CD14-positive monocyte (primary cell): ENCODE measurements around the gene HYOU1. TPM values are rescaled to one million over a fixed set of nuclear protein-coding genes. Genes with fewer than 3 reads are reported as not detected.
"Not testable (repeated sequence)": the region's sequence is repeated elsewhere in the genome, so short reads cannot be mapped to it uniquely, and the experiment has no call there.

Source experiments
- DNase-seq, 3 donors: peaks; one replicate each; pipeline ENCODE4 v3.0.0-alpha.2; 2011 to 2022
- H2AFZ ChIP-seq: 2 replicates; pipeline ENCODE4 v1.6.0; 2012; ENCODE audit warnings: mild to moderate bottlenecking, low read depth, low read length, inconsistent platforms; ENCODE audit not compliant: insufficient read depth, poor library complexity, severe bottlenecking
- H3K27ac ChIP-seq, 2 donors: 1 replicate in 1 of 2; 2 replicates in 1 of 2; pipeline ENCODE4 v1.5.1; 2012 to 2013; ENCODE audit warnings: low read length in 2 of 2, control low read depth in 1 of 2, inconsistent platforms in 1 of 2, low read depth in 1 of 2, mild to moderate bottlenecking in 1 of 2
- H3K27me3 ChIP-seq, 2 donors: one replicate each; pipeline versions ENCODE4 v1.6.0 to v1.6.1; 2011 to 2013; ENCODE audit warnings: low read length in 2 of 2; ENCODE audit not compliant: control insufficient read depth in 2 of 2, insufficient read depth in 2 of 2
- H3K36me3 ChIP-seq, 2 donors: replicated peaks in 1 of 2; 1 replicate in 1 of 2; 2 replicates in 1 of 2; pipeline versions ENCODE4 v1.5.1 to v1.6.1; 2012 to 2013; ENCODE audit warnings: low read length in 2 of 2, control low read depth in 1 of 2, inconsistent platforms in 1 of 2, mild to moderate bottlenecking in 1 of 2; ENCODE audit not compliant: insufficient read depth in 2 of 2, control insufficient read depth in 1 of 2
- H3K4me1 ChIP-seq, 2 donors: 1 replicate in 1 of 2; 2 replicates in 1 of 2; pipeline versions ENCODE4 v1.5.1 to v1.6.1; 2012 to 2013; ENCODE audit warnings: low read length in 2 of 2, control low read depth in 1 of 2, inconsistent platforms in 1 of 2, mild to moderate bottlenecking in 1 of 2, moderate library complexity in 1 of 2; ENCODE audit not compliant: insufficient read depth in 2 of 2, control insufficient read depth in 1 of 2
- H3K4me2 ChIP-seq: replicated peaks from 2 replicates; pipeline ENCODE3; 2012; ENCODE audit warnings: low read length, moderate library complexity, mild to moderate bottlenecking; ENCODE audit not compliant: poor library complexity, severe bottlenecking; ENCODE audit errors: extremely low read depth
- H3K4me3 ChIP-seq, 3 experiments: fragments of 200-600 bp in 1 of 3; sonication (generic) in 1 of 3; replicated peaks in 1 of 3; 1 replicate in 2 of 3; 2 replicates in 1 of 3; pipeline ENCODE4 v1.5.1; 2011 to 2013; ENCODE audit warnings: low read length in 3 of 3, mild to moderate bottlenecking in 3 of 3, control low read depth in 2 of 3, low read depth in 2 of 3, inconsistent platforms in 1 of 3, moderate library complexity in 1 of 3
- H3K79me2 ChIP-seq: 2 replicates; pipeline ENCODE4 v1.6.0; 2012; ENCODE audit warnings: mild to moderate bottlenecking, control low read depth, inconsistent platforms, low read length, moderate library complexity; ENCODE audit not compliant: insufficient read depth
- H3K9ac ChIP-seq: 2 replicates; pipeline ENCODE4 v1.6.0; 2017; ENCODE audit warnings: low read length, mild to moderate bottlenecking; ENCODE audit not compliant: insufficient read depth, poor library complexity, severe bottlenecking
- H3K9me3 ChIP-seq, 2 donors: replicated peaks in 1 of 2; 1 replicate in 1 of 2; 2 replicates in 1 of 2; pipeline versions ENCODE4 v1.5.1 to v1.6.1; 2012 to 2013; ENCODE audit warnings: low read length in 2 of 2, control low read depth in 1 of 2; ENCODE audit not compliant: control insufficient read depth in 1 of 2, insufficient read depth in 1 of 2
- H4K20me1 ChIP-seq: 2 replicates; pipeline ENCODE4 v1.6.0; 2012; ENCODE audit warnings: mild to moderate bottlenecking, low read length, control low read depth, moderate library complexity; ENCODE audit not compliant: insufficient read depth
- H3K27ac Mint-ChIP-seq, 7 donors: one replicate each; pipeline ENCODE4 v1.8.0; 2020; ENCODE audit warnings: mild to moderate bottlenecking in 7 of 7, mixed read lengths in 7 of 7, moderate library complexity in 6 of 7, inconsistent platforms in 2 of 7
- H3K27me3 Mint-ChIP-seq, 3 donors: one replicate each; pipeline ENCODE4 v1.8.0; 2021 to 2022; ENCODE audit warnings: low read depth in 3 of 3, mild to moderate bottlenecking in 3 of 3, mixed read lengths in 3 of 3, moderate library complexity in 3 of 3, inconsistent platforms in 1 of 3
- H3K36me3 Mint-ChIP-seq, 2 donors: one replicate each; pipeline ENCODE4 v1.8.0; 2020; ENCODE audit warnings: mixed read lengths in 2 of 2, inconsistent platforms in 1 of 2, mild to moderate bottlenecking in 1 of 2
- H3K4me1 Mint-ChIP-seq: one replicate; pipeline ENCODE4 v1.8.0; 2020; ENCODE audit warnings: mild to moderate bottlenecking, mixed read lengths
- H3K4me3 Mint-ChIP-seq, 2 donors: one replicate each; pipeline ENCODE4 v1.8.0; 2020; ENCODE audit warnings: mild to moderate bottlenecking in 2 of 2, mixed read lengths in 2 of 2, moderate library complexity in 1 of 2
- H3K9me3 Mint-ChIP-seq, 7 donors: one replicate each; pipeline ENCODE4 v1.8.0; 2020 to 2022; ENCODE audit warnings: mixed read lengths in 7 of 7, mild to moderate bottlenecking in 6 of 7, moderate library complexity in 6 of 7, inconsistent platforms in 2 of 7
- WGBS: methylation state at CpG from one replicate; pipeline ENCODE4 v1.1.5; 2013; ENCODE audit warnings: missing lambda C conversion rate; ENCODE audit not compliant: insufficient coverage; 5-methylcytosine and 5-hydroxymethylcytosine counted together
- intact Hi-C, 2 donors: fragments of 100-400 bp; cut with micrococcal nuclease; formaldehyde crosslinking; loops; one replicate each; pipeline versions ENCODE4 v1.15.0 to v1.15.1; 2023
- polyA plus RNA-seq, 3 donors: library from polyadenylated mRNA; depleted of rRNA in 1 of 3; unstranded in 2 of 3; stranded (reverse) in 1 of 3; fragments of 300-500 nt in 2 of 3; fragments of >200 nt in 1 of 3; fragmentation: Illumina TruSeq in 2 of 3; gene quantifications; 1 replicate in 2 of 3; 2 replicates in 1 of 3; pipeline ENCODE4 v1.2.3, GENCODE V29; 2012 to 2021
- TF ChIP-seq, protein P1 (sequence below): fragments of 200-600 bp; IDR thresholded peaks from one replicate; pipeline ENCODE4 v1.8.0; 2022; ENCODE audit warnings: antibody characterized with exemption, mild to moderate bottlenecking

The HYOU1 gene
- polyA plus RNA-seq, 3 donors: 8.4 to 34.9 (median 8.6) TPM

DNA sequence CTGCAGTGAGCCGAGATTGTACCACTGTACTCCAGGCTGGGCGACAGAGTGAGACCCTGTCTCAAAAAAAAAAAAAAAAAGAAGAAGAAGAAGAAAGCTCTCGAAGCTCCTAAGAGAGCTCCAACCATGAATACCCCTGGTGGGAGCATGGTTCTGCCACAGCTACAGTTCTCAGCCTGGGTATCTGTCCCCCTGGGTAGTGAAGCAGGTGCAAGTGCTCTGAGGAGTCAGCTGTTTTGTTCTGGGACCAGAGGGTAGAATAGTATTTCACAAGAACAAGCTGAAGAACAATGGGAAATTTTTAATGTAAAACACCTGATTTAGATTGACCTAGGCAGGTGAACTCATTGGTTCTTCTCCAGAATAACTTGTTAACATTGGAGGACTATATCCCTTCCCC is 4.3 kb upstream of the HYOU1 start:
- H3K27ac Mint-ChIP-seq: no peak overlapping the region
- intact Hi-C loops: no loop called here
- H3K4me3 Mint-ChIP-seq: no peak overlapping the region

DNA sequence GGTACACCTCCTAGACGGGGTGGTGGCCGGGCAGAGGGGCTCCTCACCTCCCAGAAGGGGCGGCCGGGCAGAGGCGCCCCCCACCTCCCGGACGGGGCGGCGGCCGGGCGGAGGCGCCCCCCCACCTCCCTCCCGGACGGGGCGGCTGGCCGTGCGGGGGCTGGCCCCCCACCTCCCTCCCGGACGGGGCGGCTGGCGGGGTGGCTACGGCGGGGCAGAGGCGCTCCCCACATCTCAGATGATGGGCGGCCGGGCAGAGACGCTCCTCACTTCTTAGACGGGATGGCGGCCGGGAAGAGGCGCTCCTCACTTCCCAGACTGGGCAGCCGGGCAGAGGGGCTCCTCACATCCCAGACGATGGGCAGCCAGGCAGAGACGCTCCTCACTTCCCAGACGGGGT is 2.1 kb upstream of the HYOU1 start:
- H3K9me3 Mint-ChIP-seq, H3K9ac ChIP-seq, H3K27ac ChIP-seq, H3K27me3 Mint-ChIP-seq, H3K4me2 ChIP-seq, H4K20me1 ChIP-seq, DNase-seq, H2AFZ ChIP-seq, H3K4me3 Mint-ChIP-seq, intact Hi-C loops, H3K27me3 ChIP-seq, H3K9me3 ChIP-seq, H3K4me3 ChIP-seq: not testable (repeated sequence)
- H3K4me1 Mint-ChIP-seq: peaks cover 24% of the 10 kb centered on the region
- peak overlapping the region in 1 of 7 donors; percentile 48 for H3K27ac Mint-ChIP-seq
- WGBS: no CpG with 5 or more reads among the region's 35 CpGs
- Histone ChIP-seq H3K79me2 (peaks cover 30% of the 10 kb centered on the region), H3K36me3 (peaks cover 12 to 19% of the 10 kb centered on the region in 2 donors), H3K4me1 (peaks cover 17 to 22% of the 10 kb centered on the region in 2 donors)
- H3K36me3 Mint-ChIP-seq: peaks cover 18 to 33% of the 10 kb centered on the region in 2 donors

More for the DNA sequence above, 4.3 kb upstream of the HYOU1 start:
- Mint-ChIP-seq H3K4me1 (peaks cover 25% of the 10 kb centered on the region), H3K27me3 (peaks cover 0 to 2% (median 0%) of the 10 kb centered on the region in 3 donors), H3K9me3 (no peaks in the 10 kb centered on the region), H3K36me3 (peaks cover 12 to 23% of the 10 kb centered on the region in 2 donors)
- Histone ChIP-seq H3K79me2 (peaks cover 38% of the 10 kb centered on the region), H3K27ac (no peak overlapping the region), H3K27me3 (no peaks in the 10 kb centered on the region), H3K9ac (no peak overlapping the region), H3K36me3 (peaks cover 0 to 5% of the 10 kb centered on the region in 2 donors), H3K9me3 (no peaks in the 10 kb centered on the region), H4K20me1 (no peaks in the 10 kb centered on the region), H3K4me3 (no peak overlapping the region), H2AFZ (no peak overlapping the region), H3K4me1 (peaks cover 19 to 23% of the 10 kb centered on the region in 2 donors), H3K4me2 (no peak overlapping the region)
- 100% methylated on average over 1 of the region's 3 CpGs for WGBS
- DNase-seq: no peak
- TF ChIP-seq, protein P1, sequence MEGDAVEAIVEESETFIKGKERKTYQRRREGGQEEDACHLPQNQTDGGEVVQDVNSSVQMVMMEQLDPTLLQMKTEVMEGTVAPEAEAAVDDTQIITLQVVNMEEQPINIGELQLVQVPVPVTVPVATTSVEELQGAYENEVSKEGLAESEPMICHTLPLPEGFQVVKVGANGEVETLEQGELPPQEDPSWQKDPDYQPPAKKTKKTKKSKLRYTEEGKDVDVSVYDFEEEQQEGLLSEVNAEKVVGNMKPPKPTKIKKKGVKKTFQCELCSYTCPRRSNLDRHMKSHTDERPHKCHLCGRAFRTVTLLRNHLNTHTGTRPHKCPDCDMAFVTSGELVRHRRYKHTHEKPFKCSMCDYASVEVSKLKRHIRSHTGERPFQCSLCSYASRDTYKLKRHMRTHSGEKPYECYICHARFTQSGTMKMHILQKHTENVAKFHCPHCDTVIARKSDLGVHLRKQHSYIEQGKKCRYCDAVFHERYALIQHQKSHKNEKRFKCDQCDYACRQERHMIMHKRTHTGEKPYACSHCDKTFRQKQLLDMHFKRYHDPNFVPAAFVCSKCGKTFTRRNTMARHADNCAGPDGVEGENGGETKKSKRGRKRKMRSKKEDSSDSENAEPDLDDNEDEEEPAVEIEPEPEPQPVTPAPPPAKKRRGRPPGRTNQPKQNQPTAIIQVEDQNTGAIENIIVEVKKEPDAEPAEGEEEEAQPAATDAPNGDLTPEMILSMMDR: no peak
